AG04450 (cell line): Measurements from ENCODE around the gene C1QL3. TPM values are rescaled to one million over a fixed set of nuclear protein-coding genes. Genes with fewer than 3 reads are reported as not detected.

ENCODE experiments used
- CTCF ChIA-PET: fragments of 300-600, 350-600 bp; formaldehyde crosslinking; extraction: SDS; loops from one replicate; lab custom pipeline; 2022; ENCODE audit warnings: antibody characterized with exemption, inconsistent platforms; lab: Charles Lee
- POLR2A ChIA-PET: fragments of 350-600 bp; formaldehyde crosslinking; extraction: SDS; loops from one replicate; lab custom pipeline; 2021; ENCODE audit warnings: antibody characterized with exemption, inconsistent platforms; lab: Yijun Ruan, JAX
- DNase-seq: peaks from one replicate; pipeline ENCODE4 v3.0.0-alpha.2; 2011; ENCODE audit warnings: low read depth, low spot score
- H3K27ac ChIP-seq: one replicate; pipeline ENCODE4 v1.5.1; 2012; ENCODE audit warnings: low read depth, low read length, control low read depth
- H3K27me3 ChIP-seq: one replicate; pipeline ENCODE4 v1.6.0; 2012; ENCODE audit warnings: low read length; ENCODE audit not compliant: control insufficient read depth, insufficient read depth
- H3K4me3 ChIP-seq: 2 replicates; pipeline ENCODE4 v1.5.1; 2011; ENCODE audit warnings: mild to moderate bottlenecking, low read depth, low read length, control low read depth
- H3K9me3 ChIP-seq: 2 replicates; pipeline ENCODE4 v1.5.1; 2012; ENCODE audit warnings: low read length; ENCODE audit not compliant: control insufficient read depth, insufficient read depth
- polyA plus RNA-seq: library from polyadenylated mRNA; depleted of rRNA; stranded (reverse); fragments of >200 nt; gene quantifications from 2 replicates; pipeline ENCODE4 v1.2.3, GENCODE V29; 2011
- TF ChIP-seq, protein P1 (sequence below): IDR thresholded peaks from 2 replicates; pipeline ENCODE4 v1.5.1; 2011; ENCODE audit warnings: low read depth, low read length, control low read depth, inconsistent platforms

Gene C1QL3
- polyA plus RNA-seq, 1 experiment = not detected

DNA sequence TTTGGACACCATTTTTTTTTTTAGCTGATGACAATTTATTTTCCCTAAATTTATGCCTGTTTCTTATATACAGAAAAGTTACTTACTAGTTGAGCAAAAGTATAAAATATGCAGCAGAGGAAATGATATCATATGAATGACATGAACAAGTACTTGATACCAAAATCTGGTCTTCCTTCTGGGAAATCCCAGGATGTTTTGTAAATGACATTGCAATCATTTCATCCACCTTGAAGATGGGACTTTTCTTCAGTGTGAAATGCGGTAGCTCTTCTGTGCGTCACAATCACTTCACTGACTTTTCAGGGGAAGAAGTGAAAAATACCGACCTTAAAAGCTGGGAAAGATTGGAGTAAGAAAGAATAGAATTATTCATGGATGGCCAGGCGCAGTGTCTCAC is 23.8 kb downstream of the C1QL3 start:
- POLR2A ChIA-PET = no interaction called here
- Histone ChIP-seq H3K4me3 (no peak overlapping the region), H3K9me3 (no peaks in the 10 kb centered on the region), H3K27me3 (no peaks in the 10 kb centered on the region), H3K27ac (no peak overlapping the region)
- CTCF ChIA-PET = no interaction called here
- TF ChIP-seq, protein P1, sequence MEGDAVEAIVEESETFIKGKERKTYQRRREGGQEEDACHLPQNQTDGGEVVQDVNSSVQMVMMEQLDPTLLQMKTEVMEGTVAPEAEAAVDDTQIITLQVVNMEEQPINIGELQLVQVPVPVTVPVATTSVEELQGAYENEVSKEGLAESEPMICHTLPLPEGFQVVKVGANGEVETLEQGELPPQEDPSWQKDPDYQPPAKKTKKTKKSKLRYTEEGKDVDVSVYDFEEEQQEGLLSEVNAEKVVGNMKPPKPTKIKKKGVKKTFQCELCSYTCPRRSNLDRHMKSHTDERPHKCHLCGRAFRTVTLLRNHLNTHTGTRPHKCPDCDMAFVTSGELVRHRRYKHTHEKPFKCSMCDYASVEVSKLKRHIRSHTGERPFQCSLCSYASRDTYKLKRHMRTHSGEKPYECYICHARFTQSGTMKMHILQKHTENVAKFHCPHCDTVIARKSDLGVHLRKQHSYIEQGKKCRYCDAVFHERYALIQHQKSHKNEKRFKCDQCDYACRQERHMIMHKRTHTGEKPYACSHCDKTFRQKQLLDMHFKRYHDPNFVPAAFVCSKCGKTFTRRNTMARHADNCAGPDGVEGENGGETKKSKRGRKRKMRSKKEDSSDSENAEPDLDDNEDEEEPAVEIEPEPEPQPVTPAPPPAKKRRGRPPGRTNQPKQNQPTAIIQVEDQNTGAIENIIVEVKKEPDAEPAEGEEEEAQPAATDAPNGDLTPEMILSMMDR = no peak
- no peak for DNase-seq

DNA sequence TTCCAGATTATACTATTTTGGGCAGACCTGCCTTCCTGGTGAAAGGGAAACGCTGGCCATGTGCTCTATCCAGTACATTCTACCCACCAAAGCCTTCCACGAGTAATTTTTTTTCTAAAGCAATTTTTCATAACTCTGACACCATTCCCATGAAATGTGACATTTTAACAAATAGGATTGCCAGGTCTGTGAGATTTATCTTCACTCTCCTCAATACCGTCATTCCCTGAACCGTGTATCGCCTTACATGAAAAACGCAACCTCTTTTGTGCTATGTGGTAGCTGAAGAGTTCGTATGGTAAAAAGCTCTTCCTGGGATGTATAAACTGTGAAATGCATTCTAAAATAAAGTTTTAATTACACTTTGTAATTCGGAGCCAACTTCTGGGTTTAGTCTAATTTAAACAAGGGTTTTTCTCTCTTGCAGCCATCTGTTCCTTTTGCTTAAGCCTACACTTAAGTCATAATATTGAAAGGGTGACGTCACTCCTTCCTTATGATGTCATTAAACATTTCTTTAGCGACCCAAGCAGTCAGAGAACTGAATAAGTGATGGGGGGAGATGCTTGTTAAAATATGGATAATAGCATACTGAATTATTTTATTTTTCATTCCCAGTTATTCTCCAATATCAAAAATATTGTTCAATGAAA is 27.7 kb downstream of the C1QL3 start:
- no peaks in the 10 kb centered on the region for H3K27me3 ChIP-seq
- CTCF ChIA-PET = no interaction called here
- H3K9me3 ChIP-seq = no peaks in the 10 kb centered on the region
- POLR2A ChIA-PET = no interaction called here
- DNase-seq = no peak
- H3K4me3 ChIP-seq = no peak overlapping the region
- H3K27ac ChIP-seq = no peak overlapping the region
- TF ChIP-seq, protein P1 = no peak

DNA sequence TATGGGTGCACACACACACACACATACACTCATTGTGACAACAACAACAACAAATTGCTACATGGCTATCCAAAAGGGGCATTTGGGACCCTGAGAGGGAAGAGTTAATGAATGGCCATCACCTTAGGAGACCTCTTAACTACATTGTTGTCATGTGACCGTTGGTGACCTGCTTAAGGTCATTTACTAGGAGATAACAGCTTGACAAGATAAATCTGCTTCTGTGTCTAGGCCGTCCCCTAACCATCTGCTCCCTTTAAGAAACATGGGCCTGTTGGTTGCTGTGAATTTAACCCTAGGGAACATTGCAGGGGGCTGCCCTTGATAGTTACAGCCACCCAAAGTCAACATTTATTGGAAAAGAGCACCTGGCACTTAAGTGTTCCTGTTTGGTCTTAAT is 29.7 kb downstream of the C1QL3 start:
- Histone ChIP-seq H3K27ac (no peak overlapping the region), H3K9me3 (no peaks in the 10 kb centered on the region), H3K27me3 (no peaks in the 10 kb centered on the region), H3K4me3 (no peak overlapping the region)
- TF ChIP-seq, protein P1 = no peak
- CTCF ChIA-PET = interaction anchor here (0.5 kb wide), 1 partner anchor 1115 kb away, joined by 3 read pairs; no protein-coding TSS in a partner anchor
- POLR2A ChIA-PET = no interaction called here
- DNase-seq = no peak

DNA sequence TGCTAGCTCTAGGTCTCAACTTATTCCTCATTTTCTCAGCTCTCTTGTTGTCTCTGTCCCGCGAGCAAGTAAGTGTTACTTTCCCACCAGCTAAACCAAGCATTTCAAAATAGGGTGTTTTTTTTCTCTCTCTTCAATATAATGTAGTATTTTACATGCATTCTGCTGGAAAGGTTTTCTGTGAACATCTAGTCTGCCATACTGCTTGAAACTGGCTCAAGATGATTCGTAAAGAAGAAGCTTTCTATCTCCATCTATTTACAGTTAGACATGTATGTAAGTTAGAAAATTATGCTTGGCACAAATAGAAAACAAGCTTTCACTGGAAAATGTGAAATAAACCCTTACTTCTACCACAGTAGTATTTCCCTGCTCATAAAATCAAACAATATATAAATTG is 31.2 kb downstream of the C1QL3 start:
- ChIA-PET CTCF (no interaction called here), POLR2A (no interaction called here)
- TF ChIP-seq, protein P1 = no peak
- Histone ChIP-seq H3K27ac (no peak overlapping the region), H3K4me3 (no peak overlapping the region), H3K9me3 (no peaks in the 10 kb centered on the region), H3K27me3 (no peaks in the 10 kb centered on the region)
- no peak for DNase-seq

DNA sequence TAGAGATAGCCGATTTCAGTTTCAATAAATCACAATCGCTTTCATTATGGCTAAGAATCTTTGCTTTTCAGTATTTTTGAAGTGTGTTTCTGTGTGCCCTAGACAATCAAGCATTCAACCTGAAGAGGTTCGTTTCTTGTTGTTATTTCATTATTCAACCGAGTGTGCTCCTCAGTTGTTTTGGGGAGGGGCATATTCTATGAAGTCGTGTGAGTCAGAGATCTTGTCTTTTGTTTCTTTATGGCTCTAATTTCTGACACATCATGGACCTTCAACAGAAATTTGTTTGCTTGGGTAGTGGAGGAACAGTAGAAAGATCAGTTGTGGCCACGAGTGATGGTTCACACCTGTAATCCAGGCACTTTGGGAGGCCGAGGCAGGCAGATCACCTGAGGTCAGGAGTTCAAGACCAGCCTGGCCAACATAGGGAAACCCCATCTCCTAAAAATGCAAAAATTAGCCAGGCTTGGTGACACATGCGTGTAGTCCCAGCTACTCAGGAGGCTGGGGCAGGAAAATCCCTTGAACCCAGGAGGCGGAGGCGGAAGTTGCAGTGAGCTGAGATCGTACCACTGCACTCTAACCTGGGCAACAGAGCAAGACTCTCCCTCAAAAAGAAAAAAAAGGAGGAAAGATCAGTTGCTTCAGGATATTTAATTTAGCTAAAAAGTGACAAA is 38.3 kb downstream of the C1QL3 start:
- TF ChIP-seq, protein P1 = no peak
- Histone ChIP-seq H3K27me3 (no peaks in the 10 kb centered on the region), H3K9me3 (no peaks in the 10 kb centered on the region), H3K4me3 (no peak overlapping the region), H3K27ac (no peak overlapping the region)
- ChIA-PET POLR2A (no interaction called here), CTCF (interaction anchor here (0.7 kb wide), 1 partner anchor 22 kb away, joined by 3 read pairs; no protein-coding TSS in a partner anchor)
- DNase-seq = no peak
